Brain microvascular endothelial cell (primary cell): ENCODE data around the gene COQ9.

ENCODE experiments used
- DNase-seq: peaks from one replicate; pipeline ENCODE4 v3.0.0-alpha.2; 2020
- H3K27ac ChIP-seq: fragments of 250-450 bp; sonication (Bioruptor Pico); 2 replicates; pipeline ENCODE4 v1.5.1; 2020; ENCODE audit warnings: mild to moderate bottlenecking, moderate library complexity
- H3K27me3 ChIP-seq: fragments of 250-450 bp; sonication (Bioruptor Pico); replicated peaks from 2 replicates; pipeline ENCODE4 v1.5.1; 2020; ENCODE audit warnings: mild to moderate bottlenecking
- H3K36me3 ChIP-seq: fragments of 250-450 bp; sonication (Bioruptor Pico); replicated peaks from 2 replicates; pipeline ENCODE4 v1.5.1; 2020; ENCODE audit warnings: mild to moderate bottlenecking
- H3K4me3 ChIP-seq: 2 replicates; pipeline ENCODE4 v1.5.1; 2011; ENCODE audit warnings: low read depth, mild to moderate bottlenecking, control low read depth, low read length, moderate library complexity
- in situ Hi-C: cut with HindIII; loops from 2 replicates; pipeline ENCODE4 v1.10.0; 2017; ENCODE audit warnings: low sequenced_read_pairs, low pct_ligation_motif_present
- TF ChIP-seq, protein P1 (sequence below): IDR thresholded peaks from 2 replicates; pipeline ENCODE4 v1.5.1; 2011; ENCODE audit warnings: low read depth, mild to moderate bottlenecking, moderate library complexity, low read length, control low read depth, inconsistent platforms; ENCODE audit errors: missing control alignments

Gene COQ9

DNA sequence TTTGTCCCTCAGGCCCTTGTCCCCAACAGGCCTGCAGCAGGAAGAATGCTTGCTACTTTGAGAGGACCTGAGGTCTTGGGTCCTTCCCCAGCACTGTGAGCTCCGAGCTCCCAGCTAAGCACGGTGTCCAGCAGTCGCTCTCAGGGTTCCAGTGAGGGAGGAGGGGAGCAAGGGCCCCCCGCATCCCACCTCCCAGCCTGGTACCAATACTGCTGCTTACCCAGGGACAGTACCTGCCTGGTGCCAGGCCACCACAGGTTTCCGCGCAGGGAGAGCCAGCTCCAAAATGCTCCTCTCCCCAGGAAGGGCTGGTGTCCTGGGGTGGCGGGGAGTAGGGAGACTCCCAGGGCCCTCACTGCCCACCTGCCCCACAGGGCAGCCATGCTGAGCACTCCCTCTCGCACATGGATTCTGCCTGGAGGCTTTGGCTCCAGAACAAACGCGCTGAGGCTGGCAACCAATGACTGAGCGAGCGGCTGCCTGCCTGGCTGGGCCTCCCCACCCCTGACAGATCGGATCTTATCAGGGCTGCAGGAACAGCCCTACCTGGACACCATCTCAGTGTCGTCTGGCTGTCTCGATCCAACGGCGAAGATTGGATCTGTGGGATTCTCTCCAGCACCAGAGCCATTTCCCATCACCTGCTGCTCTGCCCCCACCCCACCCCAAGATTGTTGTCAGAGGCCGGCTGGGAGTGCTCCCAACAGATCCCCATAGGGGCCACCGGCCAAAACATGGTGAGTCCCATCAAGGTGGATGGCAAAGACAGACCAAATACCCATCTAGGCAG lies 36.6 kb downstream of the COQ9 start:
- in situ Hi-C loops = no loop called here
- H3K27me3 ChIP-seq = no peaks in the 10 kb centered on the region
- H3K27ac ChIP-seq = no peak overlapping the region
- H3K4me3 ChIP-seq = no peak overlapping the region
- DNase-seq = no peak
- H3K36me3 ChIP-seq = no peaks in the 10 kb centered on the region
- TF ChIP-seq, protein P1, sequence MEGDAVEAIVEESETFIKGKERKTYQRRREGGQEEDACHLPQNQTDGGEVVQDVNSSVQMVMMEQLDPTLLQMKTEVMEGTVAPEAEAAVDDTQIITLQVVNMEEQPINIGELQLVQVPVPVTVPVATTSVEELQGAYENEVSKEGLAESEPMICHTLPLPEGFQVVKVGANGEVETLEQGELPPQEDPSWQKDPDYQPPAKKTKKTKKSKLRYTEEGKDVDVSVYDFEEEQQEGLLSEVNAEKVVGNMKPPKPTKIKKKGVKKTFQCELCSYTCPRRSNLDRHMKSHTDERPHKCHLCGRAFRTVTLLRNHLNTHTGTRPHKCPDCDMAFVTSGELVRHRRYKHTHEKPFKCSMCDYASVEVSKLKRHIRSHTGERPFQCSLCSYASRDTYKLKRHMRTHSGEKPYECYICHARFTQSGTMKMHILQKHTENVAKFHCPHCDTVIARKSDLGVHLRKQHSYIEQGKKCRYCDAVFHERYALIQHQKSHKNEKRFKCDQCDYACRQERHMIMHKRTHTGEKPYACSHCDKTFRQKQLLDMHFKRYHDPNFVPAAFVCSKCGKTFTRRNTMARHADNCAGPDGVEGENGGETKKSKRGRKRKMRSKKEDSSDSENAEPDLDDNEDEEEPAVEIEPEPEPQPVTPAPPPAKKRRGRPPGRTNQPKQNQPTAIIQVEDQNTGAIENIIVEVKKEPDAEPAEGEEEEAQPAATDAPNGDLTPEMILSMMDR = no peak

DNA sequence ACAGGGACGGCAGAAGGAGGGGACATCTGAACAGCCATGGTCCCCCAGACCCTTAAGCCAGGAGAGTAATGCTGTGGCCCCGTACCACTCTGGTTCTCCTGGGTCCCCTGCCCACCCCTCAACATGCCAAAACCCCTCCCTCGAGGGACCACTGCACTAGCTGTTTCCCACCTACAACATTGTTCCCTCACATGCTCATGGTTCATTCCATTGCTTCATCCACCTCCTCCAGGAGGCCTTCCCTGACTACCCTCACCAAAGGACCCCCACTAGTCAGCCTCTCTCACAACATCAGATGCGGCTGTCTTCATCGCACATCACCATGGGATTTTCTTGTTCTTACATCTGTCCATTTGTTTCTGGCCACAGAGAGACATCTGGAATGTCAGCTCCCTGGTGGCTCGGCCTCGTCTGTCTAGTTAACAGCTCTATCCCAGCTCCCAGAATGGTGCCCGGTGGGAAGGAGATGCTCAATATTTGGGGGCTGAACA lies 37.3 kb downstream of the COQ9 start:
- TF ChIP-seq, protein P1 = no peak
- Histone ChIP-seq H3K27me3 (no peaks in the 10 kb centered on the region), H3K4me3 (no peak overlapping the region), H3K27ac (no peak overlapping the region), H3K36me3 (no peaks in the 10 kb centered on the region)
- no peak for DNase-seq
- in situ Hi-C loops = no loop called here

DNA sequence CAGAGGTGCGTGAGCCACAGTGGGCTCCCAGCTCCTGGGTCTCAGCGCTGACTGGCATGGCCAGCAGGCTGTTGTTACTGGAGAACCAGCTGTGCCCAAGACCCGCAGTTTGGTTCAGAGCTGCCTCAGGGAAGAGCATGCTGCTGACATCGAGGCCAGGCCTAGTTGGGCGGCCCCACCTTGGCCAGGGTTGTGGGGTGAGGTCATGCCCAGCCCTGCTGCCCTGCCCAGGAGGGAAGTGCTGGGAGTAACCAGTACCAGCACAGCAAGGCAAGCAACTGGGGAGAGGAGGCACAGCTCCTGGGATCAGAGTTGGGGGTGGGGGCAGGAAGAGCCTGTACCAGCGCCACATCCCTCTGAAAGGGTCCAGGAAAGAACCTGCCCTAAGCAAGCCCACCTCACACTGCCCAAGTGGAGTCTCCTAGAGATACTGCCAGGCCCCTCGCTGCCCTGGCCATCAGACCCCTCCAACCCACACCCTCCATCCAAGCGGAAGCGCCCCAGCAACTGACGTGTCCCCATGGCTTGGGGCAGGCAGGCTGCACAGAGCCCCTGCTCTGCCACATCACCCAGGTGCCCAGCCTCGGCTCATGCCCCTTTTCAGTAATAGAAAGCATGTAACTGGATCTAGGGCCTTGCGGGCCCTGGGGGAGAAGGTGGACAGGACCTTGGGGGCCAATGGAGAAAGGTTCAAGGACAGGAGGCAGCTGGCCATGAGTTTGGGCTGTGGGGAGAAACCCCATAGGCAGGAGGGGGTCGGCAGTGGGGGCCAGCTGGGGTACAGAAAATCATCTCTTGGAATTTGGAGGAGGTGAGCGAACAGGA lies 38.0 kb downstream of the COQ9 start:
- Histone ChIP-seq H3K27ac (no peak overlapping the region), H3K36me3 (no peaks in the 10 kb centered on the region), H3K4me3 (peak overlapping the region; percentile 68), H3K27me3 (no peaks in the 10 kb centered on the region)
- TF ChIP-seq, protein P1 = no peak
- no peak for DNase-seq
- in situ Hi-C loops = no loop called here

DNA sequence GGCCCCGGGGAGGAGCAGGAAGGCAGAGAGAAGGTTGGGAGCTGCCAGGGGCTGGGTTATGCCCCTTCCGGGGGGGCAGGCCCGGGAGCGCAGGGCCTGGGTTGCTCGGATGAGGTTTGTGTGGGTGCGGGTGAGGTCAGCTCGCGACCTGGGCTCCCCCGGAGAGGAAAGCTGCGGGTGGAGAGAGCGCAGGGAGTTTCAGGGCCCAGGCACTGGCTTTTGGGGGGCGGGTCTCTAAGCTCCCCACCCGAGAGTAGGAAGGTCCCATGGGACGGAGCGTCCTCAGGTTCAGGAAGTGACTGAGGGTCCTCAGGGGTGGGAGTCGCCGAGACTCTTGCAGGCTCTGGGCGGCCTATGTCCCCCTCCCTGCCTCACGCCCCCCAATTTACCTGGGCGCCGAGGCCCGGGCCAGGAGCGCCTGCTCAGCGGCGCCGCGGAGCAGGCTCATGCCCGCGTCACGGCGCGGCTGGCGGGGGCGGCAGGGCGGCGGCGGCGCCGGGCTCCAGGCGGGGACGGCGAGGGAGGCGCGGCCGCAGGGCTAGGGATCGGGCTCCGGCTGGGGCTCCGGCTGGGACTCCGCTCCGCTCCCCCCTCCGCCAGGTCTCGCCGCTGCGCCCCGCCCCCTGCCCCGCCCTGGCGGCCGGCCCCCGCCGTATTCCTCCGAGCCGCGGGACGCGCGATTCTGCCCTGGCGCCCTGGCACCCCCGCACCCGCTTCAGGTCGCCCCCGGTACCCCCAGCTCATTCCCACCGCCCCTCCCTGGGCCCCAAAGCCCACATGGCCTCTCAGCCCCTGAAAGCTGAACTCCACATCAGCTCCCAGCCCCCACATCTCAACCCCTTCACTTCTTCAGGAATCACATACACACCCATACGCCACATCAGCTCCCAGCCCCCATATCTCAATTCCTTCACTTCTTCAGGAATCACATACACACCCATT lies 38.9 kb downstream of the COQ9 start, which contains the start of gene DOK4:
Gene DOK4, minus strand, starts transcription at position 578 of the 942 bp plus-strand sequence. CDS start 6,986 bp downstream, outside the sequence.
- TF ChIP-seq, protein P1 = no peak
- in situ Hi-C loops = no loop called here

More for the DNA sequence above, 38.9 kb downstream of the COQ9 start, which contains the start of gene DOK4:
- Histone ChIP-seq H3K36me3 (no peaks in the 10 kb centered on the region), H3K27ac (no peak within 1 kb of the TSS), H3K27me3 (no peaks in the 10 kb centered on the region), H3K4me3 (peak within 1 kb of the TSS; percentile 68)
- DNase-seq = peak; percentile 48
